Activated CD4-positive, alpha-beta T cell treated with anti-CD3 and anti-CD28 coated beads for 1 hour (primary cell): ENCODE results near the gene OR1F1.
"Not testable (repeated sequence)": the region's sequence is repeated elsewhere in the genome, so short reads cannot be mapped to it uniquely, and the experiment has no call there.

Source experiments
- DNase-seq: peaks from one replicate; pipeline ENCODE4 v3.0.0-alpha.2; 2020

Gene OR1F1

DNA sequence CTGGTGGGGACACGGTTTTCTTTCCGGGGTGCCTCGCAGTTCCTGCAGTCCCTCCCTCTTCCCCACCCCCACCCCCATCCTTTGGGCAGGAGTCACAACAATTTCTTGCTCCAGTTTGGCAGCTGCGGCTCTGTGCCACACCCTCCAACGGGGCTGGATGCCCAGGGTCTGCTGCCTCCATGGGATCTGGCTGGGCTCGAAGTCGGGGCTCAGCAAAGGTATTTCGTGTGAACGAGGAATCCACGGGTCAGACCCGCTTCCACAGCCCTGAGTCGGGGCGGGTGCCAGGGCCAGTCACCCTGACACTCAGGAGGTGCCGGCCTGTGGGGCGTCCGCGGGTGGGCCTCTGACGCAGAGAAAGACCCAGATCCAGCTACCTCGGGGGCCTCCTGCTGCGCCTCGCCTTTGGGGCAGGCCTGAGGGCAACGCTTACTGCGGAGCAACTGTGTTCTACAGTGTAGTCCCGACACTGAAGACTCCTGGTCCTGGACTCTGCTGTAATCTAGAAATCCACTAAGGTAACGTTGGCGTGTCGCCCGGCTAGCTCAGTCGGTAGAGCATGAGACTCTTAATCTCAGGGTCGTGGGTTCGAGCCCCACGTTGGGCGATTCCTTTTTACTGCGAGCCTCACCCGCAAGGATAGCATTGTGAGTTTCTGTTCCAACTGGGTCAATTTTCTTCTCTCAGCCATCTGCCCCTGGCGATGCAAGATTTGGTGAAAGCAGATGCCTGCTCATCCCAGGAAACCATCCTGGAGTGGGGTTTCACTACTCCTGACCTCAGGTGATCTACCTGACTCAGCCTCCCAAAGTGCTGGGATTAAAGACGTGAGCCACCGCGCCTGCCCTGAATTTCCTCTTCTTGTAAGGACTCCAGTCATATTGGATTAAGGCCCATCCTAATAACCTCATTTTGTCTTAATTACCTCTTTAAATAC, 12.6 kb upstream of the OR1F1 start:
- DNase-seq, result no peak

DNA sequence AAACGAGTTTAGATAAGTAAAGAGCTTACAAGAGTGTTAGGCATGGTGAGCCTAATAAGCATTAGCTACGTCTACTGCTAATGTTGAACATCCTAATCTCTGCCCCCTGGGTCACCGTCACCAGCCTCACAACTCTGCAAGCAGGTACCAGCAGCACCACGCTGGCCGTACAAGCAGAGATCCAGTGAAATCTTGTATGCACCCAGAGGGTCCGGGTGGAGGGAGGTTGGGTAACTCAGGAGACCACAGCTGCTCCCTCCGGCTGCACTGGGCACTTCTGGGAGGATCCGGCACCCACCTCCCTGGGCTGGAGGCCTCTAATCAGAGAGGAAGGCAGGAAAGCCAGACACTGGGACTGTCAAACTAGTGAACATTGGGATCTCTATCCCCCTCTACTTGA, 8.4 kb upstream of the OR1F1 start:
- DNase-seq, result no peak

DNA sequence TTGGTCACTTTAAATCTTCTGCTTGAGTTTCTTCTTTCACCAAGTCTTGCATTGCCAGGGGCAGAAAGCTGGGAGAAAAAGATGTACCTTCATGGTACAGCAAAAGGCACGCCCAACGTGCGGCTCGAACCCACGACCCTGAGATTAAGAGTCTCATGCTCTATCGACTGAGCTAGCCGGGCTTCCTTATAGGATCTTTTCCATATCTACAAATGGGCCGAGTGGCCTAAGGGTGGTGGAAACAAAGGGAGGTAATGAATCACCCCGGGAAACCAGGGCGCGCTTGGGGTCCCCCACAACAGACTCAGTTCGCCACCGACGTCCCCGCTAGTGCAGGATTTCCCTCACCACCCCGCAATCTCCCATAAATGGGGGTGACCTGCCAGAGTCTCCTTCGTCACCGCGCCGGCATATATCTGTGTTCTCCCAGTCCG, 7.5 kb upstream of the OR1F1 start:
- DNase-seq, result no peak

DNA sequence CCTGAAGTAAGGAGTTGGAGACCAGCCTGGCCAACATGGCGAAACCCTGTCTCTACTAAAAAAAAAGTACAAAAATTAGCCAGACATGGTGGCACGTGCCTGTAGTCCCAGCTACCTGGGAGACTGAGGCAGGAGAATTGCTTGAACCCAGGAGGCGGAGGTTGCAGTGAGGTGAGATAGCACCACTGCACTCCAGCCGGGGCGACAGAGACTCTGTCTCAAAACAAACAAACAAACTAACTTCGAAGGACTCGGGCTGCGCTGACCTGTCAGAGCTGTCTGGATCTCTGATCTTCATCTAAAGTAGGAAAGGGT, 5.8 kb upstream of the OR1F1 start:
- not testable (repeated sequence) for DNase-seq

DNA sequence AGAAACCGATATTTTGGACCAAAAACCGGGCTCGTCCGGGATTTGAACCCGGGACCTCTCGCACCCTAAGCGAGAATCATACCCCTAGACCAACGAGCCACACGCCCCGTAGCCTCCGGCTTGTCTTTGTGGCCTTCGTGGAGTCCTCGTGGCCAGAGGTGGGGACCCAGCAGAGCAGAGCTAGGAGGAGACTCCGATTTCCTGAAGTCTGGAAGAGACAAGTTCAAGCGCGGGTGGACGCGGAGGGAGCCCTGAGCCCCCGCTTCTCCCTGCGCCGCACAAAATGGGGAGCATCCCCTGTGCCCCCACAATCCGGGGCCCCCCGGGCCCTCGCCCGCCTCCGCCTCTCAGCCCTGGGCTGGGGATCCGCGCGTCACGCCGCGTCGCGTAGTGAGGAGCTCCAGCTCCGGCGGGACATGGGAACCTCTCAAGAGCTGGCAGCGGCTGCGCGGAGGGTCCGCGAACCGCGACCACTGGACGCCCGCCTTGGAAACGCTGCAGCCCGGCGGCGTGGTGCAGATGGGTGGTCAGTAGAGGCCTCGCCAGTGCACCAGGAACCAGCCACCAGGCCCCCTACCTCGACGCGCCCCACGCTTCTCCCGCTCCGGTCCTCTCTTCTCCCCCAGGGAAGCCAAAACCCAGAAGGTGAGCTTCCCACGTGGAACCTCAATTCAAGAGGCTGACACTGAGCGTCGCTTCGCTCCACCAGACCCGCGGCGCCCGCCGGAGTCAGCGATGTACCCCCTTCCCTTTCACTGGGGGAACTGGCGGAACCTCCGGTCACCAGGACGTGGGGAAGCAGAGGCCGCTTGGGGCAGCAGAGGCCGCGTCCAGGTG, 5.2 kb upstream of the OR1F1 start:
- DNase-seq, result no peak

DNA sequence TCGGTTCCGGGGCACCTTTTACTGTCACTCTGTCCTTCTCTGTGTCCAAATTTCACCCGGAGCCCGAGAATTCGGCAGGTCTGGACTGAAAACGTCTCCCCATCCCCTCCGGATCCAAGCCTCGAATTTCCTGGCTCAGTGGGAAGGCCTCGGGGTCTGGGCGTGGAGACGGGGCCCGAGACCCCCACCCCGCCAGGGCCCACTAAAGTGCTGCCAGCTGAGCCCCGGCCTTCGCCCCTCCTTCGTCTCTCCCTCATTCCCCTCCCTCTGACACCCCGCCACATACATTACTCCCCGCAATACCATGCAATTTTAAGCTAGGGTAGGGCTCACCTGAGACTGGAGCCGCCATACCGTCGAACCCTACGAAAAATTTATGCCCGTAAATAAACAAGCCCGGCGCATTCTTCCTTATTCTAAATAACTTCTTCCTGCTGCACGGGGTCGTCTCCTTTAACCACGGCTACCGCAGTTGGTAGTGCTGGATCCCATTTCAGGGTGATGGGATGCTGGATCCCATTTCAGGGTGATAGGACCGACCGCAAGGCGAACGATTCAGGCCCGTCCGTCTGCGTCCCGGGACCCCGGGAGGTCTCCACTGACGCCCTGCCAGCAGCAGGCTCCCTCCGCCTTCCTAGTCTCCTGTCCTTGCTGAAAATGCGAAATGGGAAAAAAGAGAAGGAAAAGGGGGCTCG, 4.4 kb upstream of the OR1F1 start:
- no peak for DNase-seq

DNA sequence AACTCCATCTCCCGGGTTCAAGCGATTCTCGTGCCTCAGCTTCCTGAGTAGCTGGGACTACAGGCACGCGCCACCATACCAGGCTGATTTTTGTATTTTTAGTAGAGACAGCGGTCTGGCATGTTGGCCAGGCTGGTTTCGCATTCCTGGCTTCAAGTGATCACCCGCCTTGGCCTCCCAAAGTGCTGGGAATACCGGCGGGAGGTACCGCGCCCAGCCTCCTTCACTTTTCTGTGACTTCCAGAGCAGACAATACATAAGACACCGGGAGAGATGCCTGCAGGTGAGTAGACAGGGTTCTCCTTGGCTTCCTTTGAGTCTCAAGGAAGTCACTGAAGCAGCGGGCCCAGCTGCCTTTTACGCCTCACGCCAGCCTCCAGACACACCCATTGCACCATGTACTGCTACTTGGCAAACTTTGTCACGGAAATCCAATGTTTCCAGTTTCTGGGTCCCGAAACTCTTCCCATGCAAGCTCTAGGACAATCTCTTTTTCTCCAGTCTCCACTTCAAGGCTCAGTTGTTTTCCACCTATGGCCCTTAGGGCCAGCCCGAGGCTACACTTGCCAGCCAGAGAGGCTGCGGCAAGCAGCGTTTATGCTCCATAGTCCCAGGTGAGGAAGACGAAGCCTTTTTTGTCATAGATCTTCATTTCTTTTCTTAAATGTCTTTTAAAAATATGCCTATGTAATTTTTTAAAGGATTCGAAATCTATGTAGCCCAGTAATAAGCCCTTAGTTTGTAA, 886 bp upstream of the OR1F1 start:
- DNase-seq, result no peak

DNA sequence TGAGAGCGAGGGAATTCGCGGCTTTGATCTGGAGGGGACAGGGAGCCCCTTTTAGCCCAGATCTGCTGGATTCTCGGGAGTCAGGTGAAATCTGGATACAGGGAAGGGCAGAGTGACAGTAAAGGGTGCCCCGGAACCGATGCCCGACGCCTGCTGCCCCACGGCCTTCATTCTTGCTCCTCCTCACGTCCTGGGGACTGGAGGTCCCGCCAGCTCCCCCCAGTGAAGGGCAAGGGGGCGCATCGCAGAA, 596 bp downstream of the OR1F1 start:
- no peak for DNase-seq

DNA sequence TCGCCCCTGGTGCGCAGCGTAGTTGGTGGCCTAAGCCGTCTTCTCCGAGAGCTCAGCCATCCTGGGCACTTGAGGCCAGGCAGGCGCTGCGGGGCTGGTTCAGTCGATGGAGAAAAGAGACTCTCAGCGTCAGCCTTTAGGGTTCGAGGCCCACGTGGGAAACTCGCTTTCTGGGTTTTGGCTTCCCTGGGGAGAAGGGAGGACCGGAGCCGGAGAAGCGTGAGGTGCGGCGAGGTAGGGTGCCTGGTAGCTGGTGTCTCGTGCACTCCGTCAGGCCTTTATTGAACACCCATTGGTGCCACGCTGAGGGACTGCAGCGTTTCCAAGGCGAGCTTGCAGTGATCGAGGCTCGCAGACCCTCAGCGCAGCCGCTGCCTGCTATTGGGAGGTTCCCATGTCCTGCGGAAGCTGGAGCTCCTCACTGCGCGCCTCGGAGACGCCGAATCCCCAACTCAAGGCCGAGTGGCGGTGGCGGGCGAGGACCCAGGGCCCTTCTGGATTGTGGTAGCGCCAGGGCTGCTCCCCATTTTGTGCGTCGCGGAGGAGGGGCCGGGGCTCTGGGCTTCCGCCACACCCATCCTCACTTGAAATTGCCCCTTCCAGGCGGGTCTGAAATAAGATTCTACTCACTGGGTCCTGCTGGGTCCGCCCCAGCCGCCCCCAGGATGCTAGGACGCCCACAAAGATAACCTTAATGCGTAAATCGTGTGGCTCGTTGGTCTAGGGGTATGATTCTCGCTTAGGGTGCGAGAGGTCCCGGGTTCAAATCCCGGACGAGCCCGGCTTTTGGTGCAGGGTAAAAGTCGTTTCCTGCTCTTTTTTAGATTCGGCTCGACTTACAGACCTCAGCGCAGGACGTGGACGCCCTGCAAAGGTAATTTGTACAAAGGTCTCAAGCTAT, 1.2 kb downstream of the OR1F1 start:
- DNase-seq, result no peak

DNA sequence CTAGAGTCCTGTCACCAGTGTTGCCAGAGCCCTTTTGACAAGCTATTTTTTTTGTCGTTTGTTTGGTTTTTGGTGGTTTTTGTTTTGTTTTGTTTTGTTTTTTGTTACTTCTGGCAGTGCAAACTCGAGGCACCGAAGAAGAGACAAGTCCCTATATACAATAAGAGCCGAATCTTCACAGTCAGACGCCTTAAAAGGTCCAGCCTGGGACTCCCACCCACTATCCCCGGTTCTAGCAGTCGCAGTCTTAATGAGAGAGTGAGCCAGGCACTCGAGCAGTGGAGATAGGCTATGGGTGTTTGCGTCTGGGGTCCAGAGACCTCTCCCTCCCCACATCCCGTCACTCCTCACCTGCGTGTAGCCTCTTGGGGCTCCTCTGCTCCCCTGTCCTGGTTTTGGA, 1.9 kb downstream of the OR1F1 start:
- no peak for DNase-seq

DNA sequence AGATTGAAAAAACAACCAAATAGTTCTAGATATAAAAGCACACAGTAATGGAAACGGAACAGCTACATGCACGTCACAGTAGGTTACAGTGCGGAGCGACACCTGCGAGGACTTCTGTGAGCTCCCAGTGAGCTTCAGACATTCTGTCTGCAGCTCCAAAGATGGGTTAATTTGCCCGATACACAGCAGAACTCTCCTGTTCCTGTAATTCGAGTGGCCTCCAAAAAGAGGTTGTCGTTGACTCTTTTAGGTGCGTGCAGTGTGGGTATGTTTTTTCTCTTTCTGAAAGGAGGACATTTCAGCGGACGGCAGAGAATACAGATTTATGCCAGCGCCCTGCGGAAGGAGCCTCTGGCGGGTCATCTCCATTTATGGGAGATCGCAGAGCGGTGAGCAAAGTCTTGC, 2.9 kb downstream of the OR1F1 start:
- no peak for DNase-seq

DNA sequence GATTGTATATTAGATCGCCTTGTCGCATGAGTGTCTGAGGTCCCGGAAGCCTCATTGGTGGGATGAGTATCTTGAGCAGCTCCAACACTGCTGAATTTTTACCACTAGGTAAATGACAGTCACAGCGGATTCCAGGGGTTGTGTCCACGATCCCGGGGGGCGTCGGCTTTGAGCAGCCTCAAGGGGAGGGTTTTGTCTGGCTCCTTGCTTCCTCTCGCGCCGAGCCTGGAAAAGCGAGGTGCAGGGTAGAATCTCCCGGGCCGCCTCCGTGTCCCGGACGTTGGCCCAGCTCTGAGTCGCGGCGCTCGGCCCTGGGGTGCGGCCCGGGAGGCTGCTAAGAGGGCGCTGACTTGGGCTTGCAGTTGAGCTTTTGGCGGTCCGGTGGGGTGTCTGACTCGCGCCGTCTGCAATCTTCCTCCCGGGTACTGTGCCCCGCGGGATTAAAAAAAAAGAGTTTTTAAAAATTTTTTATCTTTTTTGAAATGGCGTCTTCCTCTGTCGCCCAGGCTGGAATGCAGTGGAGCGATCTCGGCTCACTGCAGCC, 4.5 kb downstream of the OR1F1 start:
- no peak for DNase-seq

DNA sequence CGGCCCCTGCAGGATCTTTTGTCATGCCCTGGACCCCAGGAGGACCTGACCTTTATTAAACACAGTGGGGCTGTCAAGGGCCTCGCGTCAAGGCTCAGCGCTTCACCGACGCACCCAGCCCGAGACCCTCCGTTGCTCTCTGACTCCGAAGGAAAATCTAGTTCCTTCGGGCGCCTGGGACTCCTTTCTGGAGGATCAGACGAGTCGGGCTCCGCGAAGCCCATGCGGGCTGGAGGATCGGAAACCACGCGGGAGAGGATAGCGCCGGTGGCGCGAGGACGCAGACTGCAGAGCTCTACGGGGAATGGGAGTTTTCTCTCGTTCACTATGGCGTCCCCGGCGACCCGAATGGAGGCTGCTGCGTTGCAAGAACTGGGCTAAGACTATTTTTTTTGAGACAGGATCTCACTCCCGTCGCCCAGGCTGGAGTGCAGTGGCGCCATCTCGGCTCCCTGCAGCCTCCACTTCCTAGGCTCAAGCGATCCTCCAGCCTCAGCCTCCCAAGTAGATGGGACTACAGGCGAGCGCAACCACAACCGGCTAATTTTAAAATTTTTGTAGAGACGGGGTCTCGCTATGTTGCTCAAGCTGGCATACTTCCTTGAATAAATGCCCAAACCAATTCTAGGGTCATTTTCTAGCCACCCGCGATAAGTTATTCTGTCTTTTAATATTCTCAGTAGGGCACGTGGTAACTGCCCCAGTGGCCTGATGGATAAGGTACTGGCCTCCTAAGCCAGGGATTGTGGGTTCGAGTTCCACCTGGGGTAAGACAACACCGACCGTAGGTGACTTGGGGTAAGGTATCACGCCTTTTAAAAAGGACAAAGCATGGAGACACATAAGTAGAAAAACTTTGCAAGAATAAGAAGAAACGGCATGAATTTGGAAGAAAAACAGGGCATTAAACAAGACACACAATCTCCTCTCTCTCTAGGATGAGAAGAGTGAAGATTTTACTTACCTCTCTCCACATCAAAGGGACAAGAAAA, 5.5 kb downstream of the OR1F1 start:
- DNase-seq, result no peak

DNA sequence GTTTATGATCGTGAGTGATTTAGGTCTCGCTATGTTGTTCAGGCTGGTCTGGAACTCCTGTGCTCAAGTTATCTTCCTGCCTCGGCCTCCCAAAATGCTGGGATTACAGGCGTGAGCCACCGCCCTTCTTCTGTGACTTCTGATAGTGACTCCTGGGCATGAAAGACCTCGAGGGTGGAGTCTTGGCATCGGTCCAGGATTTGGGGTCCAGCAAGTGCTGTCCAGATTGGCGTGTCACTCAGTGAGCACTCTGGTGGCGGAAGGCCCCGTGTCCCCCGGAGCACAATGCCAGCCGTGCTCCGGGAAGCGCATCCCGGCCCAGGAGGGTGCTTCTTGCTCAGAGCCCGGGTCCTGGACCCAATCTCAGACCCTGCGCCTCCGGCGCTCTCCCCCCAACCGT, 6.8 kb downstream of the OR1F1 start:
- no peak for DNase-seq

DNA sequence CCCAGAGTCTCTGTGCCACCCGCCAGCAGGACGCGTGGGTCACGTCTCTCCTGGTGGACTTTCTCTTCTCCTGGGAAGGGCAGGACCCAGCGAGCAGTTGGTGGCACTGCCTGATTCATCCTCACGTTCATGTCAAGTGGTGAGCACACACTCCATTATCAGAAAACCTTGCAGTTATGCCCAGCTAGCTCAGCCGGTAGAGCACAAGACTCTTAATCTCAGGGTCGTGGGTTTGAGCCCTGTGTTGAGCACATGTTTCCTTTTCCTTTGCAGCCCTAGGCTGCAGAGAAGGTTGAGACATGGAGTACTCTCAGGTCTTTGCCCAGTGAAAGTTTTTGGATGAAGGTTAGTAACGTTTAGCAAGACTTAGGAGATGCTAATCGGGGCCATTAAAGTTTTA, 8.0 kb downstream of the OR1F1 start:
- no peak for DNase-seq

DNA sequence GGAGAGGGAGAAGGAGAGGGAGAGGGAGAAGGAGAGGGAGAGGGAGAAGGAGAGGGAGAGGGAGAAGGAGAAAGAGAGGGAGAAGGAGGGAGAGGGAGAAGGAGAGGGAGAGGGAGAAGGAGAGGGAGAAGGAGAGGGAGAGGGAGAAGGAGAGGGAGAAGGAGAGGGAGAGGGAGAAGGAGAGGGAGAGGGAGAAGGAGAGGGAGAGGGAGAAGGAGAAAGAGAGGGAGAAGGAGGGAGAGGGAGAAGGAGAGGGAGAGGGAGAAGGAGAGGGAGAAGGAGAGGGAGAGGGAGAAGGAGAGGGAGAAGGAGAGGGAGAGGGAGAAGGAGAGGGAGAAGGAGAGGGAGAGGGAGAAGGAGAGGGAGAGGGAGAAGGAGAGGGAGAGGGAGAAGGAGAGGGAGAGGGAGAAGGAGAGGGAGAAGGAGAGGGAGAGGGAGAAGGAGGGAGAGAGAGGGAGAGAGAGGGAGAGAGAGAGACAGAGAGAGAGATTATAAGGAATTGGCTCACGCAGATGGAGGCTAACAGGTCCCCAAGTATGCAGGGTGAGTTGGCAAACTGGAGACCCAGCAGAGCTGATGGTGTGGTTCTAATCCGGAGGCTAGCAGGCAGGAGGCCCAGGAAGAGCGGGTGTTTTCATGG, 9.8 kb downstream of the OR1F1 start:
- not testable (repeated sequence) for DNase-seq

DNA sequence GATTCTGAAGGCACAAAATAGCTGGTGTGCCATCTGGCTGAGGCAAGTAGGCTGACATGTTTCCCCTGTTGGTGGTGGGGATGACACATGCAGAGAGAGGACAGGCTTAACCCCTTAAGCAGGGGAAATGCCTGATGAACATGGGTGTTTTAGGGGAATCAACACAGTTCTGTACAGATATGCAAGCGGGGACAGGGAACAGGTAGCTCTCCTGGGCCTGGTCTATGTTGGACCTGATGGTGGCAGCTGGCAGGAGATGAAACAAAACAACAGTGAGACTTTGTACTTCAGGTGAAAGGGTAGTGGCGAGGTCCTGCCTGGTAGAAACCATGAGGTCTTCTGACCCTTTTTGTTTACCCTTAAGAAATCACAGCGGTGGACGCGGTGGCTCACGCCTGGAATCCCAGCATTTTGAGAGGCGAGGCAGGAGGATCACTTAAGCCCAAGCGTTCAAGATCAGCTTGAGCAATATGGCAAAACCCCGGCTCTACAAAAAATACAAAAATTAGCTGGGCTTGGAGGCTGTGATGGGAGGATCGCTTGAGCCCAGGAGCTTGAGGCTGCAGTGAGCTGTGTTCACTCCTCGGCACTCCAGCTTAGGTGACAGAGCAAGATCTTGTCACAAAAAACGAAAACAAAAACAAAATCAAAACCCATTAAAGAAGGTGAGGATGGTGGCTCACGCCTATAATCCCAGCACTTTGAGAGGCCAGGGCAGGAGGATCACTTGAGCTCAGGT, 10.5 kb downstream of the OR1F1 start:
- DNase-seq, result no peak

DNA sequence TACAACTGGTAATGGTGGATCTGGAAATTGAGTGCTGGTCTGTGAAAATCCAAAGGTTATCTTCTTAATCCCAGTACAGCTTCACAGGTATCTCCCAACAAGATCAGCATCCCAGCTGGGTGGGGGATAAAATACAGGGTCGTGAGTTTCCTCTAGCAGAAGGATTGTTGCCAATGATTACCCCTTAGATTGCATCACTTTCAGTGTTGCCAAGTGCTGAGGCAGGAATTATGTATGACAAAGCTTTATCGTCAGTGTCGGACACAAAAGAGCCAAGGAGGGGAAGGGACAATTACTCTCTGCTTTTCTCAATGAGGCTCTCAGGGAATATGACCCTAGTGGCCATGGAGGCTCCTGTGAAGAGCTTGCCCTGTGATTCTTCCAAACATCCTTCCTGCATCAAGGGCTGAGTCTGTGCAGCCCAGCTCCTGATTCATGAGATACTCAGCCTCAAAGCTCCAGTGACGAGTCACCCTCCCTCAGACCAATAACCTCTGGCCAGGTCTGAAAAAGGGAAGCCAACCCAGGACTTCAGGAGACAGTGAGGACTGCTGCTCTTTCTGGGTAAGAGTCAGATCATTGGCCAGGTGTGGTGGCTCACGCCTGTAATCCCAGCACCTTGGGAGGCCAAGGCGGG, 15.0 kb downstream of the OR1F1 start:
- DNase-seq, result no peak

DNA sequence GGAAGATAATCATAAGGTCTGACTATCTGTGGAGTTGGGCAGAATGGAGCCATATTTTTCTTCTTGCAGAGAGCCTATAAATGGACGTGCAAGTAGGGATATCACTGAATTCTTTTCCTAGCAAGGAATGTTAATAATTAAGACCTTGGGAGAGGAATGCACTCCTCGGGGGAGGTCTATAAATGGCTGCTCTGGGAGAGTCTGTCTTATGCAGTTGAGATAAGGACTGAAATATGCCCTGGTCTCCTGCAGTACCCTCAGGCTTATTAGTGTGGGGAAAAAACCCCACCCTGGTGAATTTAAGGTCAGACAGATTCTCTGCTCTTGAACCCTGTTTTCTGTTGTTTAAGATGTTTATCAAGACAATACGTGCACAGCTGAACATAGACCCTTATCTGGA, 17.9 kb downstream of the OR1F1 start:
- DNase-seq, result not testable (repeated sequence)
